GM19455 (cell line): Measurements from ENCODE around the gene OR1B1.
"Not testable (repeated sequence)": the region's sequence is repeated elsewhere in the genome, so short reads cannot be mapped to it uniquely, and the experiment has no call there.

Experiments used
- ATAC-seq: cut with Tn5 transposase; IDR thresholded peaks from one replicate; pipeline ENCODE4 v1.9.1; 2021; ENCODE audit not compliant: unreplicated experiment

The OR1B1 gene

GRCh38 chr9:122657527-122657926 lies at the start of gene OR1B1:
Gene OR1B1, minus strand, starts transcription at chr9:122657627.
- ATAC-seq, result no peak

- no peak for ATAC-seq
Measured at GRCh38 chr9:122695696-122696095, 38.3 kb upstream of the OR1B1 start.

GRCh38 chr9:122684851-122685250 lies 27.4 kb upstream of the OR1B1 start:
- ATAC-seq, result no peak

GRCh38 chr9:122672481-122672880 lies 15.1 kb upstream of the OR1B1 start:
- no peak for ATAC-seq

- no peak for ATAC-seq
Measured at GRCh38 chr9:122661416-122661815, 4.0 kb upstream of the OR1B1 start, which contains the start of gene OR1L1. Gene OR1L1, plus strand, starts transcription at chr9:122661716. Its CDS starts 0 bp downstream, at chr9:122661716.

GRCh38 chr9:122656378-122656777 lies 1.0 kb downstream of the OR1B1 start:
- ATAC-seq, result no peak

GRCh38 chr9:122642226-122642625 lies 15.2 kb downstream of the OR1B1 start:
- no peak for ATAC-seq

GRCh38 chr9:122619996-122620395 lies 37.4 kb downstream of the OR1B1 start:
- ATAC-seq, result no peak

- no peak for ATAC-seq
Measured at GRCh38 chr9:122614362-122614761, 43.1 kb downstream of the OR1B1 start, which contains the start of gene OR1Q1. Gene OR1Q1, plus strand, starts transcription at chr9:122614738. Its CDS starts 0 bp downstream, at chr9:122614738.

- no peak for ATAC-seq
Measured at GRCh38 chr9:122609804-122610203, 47.6 kb downstream of the OR1B1 start.

GRCh38 chr9:122606587-122606986 lies 50.8 kb downstream of the OR1B1 start:
- no peak for ATAC-seq

GRCh38 chr9:122605691-122606090 lies 51.7 kb downstream of the OR1B1 start:
- no peak for ATAC-seq

GRCh38 chr9:122583284-122583683 lies 74.1 kb downstream of the OR1B1 start, which contains the start of gene OR1L8:
Gene OR1L8, minus strand, starts transcription at chr9:122583384. Its CDS starts 14,907 bp downstream, at chr9:122568477.
- not testable (repeated sequence) for ATAC-seq

- no peak for ATAC-seq
Measured at GRCh38 chr9:122580360-122580759, 77.1 kb downstream of the OR1B1 start.

GRCh38 chr9:122579874-122580273 lies 77.6 kb downstream of the OR1B1 start:
- no peak for ATAC-seq
